Left renal pelvis (tissue), 4 donors: ENCODE measurements around the gene HMCN2. TPM values are rescaled to one million over a fixed set of nuclear protein-coding genes. Genes with fewer than 3 reads are reported as not detected.
"Not testable (repeated sequence)": the region's sequence is repeated elsewhere in the genome, so short reads cannot be mapped to it uniquely, and the experiment has no call there.

Source experiments
- DNase-seq, 4 donors: peaks; one replicate each; pipeline ENCODE4 v3.0.0-alpha.2; 2013; ENCODE audit warnings: low read depth in 4 of 4, low spot score in 3 of 4
- polyA plus RNA-seq, 4 donors: library from polyadenylated mRNA; unstranded; fragments of 120-200 nt; gene quantifications; one replicate each; pipeline ENCODE4 v1.2.1, GENCODE V29; 2013; ENCODE audit not compliant: insufficient read length in 4 of 4

Gene HMCN2
- polyA plus RNA-seq, 4 donors: 0.40 to 1.7 (median 1.1) TPM

DNA sequence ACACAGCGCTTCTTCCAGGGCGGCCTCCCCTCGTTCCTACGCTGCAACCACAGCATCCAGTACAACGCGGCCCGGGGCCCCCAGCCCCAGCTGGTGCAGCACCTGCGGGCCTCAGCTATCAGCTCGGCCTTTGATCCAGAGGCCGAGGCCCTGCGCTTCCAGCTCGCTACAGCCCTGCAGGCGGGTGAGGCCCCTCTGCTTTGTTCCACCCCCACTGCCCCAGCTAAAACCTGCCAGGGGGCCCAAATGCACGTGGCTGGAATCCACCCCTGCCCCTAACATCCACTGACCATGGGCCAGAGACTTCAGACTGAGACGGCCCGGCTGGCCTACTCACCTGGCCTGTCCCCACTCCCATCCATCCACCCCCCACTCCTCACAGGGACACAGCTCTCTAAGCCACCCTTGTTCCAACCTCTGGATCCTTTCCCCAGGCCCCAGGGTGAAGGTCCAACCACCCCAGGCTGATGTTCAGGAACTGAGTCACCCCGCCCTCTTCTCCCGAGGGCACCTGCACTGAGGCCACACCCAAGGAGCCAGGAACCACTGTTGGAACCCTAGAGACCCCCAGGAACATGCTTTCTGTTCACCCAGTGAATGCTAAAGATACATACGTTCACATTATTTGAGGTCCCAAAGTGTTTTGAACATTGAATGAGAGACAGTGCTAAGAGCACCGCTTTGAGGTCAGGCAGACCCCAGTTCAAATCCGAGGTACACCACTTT, 160.3 kb downstream of the HMCN2 start:
- DNase-seq: no peak

- DNase-seq: no peak
These were observed 160.9 kb downstream of the HMCN2 start for GRCh38 chr9:130426467-130426773.

- DNase-seq: no peak
These were observed 161.3 kb downstream of the HMCN2 start for GRCh38 chr9:130426883-130427282.

DNA sequence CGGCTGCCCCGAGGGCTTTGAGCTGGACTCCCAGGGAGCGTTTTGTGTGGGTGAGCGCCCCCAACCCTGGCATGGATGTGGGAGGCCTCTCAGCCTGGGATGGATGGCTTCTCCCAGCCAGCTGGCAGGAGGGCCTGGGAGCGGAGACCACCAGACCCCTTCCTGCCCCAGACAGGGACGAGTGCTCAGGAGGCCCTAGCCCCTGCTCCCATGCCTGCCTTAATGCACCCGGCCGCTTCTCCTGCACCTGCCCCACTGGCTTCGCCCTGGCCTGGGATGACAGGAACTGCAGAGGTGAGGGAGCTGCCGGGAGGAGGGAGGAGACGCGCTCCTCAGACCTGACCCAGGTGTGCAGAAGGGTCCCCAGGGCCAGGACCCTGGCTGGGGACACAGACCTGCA, 161.8 kb downstream of the HMCN2 start:
- DNase-seq: no peak

DNA sequence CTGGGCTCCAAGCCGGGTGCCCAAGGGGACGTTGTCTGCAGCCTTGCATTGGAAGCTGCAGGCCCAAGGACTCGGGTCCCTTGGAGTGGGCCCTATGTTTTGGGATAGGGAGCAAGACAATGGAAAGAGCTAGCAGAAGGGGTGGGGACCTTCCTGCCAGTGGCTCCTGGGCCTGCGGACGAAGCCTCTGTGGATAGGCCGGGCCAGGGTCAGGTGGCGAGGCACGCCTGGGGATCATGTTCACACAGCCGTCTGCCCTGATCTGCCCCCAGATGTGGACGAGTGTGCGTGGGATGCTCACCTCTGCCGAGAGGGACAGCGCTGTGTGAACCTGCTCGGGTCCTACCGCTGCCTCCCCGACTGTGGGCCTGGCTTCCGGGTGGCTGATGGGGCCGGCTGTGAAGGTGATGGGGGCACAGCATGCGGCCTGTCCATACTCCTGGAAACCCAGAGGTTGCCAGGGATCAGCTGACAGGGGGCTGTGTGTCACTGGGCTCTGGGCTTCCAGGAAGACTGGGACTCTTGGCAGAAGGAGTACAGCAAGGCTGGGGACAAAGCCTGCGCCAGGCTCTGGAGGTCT, 162.6 kb downstream of the HMCN2 start:
- no peak for DNase-seq

- DNase-seq: no peak
These were observed 163.8 kb downstream of the HMCN2 start for GRCh38 chr9:130429381-130429780.

DNA sequence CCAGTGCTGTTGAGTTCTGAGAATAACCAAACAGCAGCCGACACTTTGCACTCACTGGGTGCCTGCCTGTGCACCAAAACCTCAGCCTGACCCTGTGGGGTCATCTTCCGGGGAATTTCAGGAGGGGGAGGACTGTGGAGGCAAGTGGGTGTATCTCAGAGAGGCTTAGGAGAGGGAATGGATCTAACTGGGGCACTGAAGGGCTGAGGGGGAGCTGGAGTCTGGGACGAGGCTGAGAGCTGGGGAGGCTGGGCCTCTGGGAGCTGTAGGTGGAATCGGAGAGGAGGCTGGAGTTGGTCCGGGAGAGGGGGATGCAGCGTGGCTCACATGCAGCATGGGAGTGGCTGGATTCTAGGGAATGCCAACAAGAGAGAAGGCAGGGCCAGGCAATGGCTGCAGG, 164.3 kb downstream of the HMCN2 start:
- no peak for DNase-seq

DNA sequence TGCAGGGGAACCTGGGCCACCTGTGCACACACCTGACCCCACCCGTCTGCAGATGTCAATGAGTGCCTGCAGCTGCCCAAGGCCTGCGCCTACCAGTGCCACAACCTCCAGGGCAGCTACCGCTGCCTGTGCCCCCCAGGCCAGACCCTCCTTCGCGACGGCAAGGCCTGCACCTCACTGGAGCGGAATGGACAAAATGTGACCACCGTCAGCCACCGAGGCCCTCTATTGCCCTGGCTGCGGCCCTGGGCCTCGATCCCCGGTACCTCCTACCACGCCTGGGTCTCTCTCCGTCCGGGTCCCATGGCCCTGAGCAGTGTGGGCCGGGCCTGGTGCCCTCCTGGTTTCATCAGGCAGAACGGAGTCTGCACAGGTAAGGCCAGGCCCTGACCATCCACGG, 164.7 kb downstream of the HMCN2 start:
- DNase-seq: no peak

DNA sequence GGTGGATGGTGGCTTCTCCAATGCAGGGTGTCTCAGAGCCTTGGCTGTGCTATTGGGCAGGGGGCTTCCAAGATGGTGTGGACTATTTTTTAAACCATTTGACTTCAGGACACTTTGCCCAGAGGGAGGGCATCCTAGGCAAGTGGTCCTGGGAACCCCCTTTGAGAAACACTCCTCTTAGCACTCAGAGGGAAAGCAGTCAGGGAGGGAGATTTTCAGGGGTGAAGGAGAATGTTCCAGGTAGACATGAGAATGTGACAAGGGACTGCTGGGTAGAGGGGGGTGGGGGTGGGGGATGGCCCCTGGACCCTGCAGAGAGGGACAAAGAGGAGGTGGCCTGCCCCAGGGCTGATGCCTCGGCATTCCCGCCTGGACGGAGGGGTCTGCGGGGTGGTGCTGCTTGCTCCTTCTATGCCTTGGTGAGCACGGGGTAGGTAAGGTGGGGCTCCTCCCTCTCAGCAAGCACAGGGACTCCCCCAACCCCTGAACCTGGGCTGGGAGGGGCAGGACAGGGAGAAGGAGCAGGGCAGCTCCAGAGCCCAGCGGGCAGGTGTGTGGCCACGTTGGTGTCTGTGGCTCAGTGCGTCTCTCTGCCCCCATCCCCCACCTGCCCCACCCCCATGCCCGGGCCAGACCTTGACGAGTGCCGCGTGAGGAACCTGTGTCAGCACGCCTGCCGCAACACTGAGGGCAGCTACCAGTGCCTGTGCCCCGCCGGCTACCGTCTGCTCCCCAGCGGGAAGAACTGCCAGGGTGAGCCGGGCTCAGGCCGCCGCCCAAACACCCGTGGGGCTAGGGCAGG, 165.4 kb downstream of the HMCN2 start:
- no peak for DNase-seq

DNA sequence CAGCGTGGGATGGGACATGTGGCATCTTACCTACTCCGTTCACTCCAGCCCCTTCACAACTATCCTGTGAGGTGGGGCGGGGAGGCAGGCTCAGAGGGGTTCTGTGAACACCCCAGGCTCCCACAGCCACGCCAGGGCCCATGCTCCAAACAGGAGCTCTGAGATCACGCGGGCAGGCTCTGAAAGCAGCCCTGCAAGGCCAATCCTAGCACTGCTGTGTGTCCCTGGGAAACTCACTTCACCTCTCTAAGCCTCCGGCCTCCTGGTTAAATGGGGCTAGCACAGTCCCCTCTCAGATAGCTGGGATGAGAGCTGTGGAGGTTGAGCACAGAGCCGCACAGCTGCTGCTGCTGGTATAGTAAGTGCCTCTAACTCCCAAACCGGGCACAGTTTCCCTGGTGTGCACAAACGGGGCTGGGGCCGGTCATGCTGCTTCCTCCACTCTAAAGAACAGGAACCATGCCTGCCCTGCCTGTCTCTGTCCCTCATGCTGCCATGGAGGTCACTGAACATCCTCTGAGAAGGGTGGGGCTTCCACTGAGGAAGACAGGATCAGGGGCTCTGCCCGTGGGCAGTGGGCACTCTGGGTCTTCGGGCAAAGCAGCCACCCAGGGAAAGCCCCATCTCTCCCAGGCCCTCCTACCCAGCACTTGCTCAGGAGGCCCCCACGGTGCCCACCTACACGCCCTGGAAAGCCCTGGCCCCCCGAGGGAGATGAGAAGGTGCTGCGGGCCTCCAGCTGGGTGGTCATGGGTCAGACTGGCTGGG, 166.2 kb downstream of the HMCN2 start:
- DNase-seq: no peak

DNA sequence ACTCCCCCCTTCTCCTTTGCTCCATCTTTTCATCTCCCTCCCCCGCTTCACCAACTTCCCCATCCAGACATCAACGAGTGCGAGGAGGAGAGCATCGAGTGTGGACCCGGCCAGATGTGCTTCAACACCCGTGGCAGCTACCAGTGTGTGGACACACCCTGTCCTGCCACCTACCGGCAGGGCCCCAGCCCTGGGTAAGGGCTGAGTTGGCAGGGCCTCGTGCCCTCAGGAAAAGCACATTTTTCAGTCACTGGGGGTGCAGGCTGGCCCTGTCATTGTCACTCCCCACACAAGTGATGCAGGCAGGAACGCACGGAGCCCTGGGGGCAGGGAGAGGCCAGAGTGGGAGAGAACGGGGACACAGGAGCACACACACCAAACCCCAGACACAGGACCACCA, 166.8 kb downstream of the HMCN2 start:
- no peak for DNase-seq

DNA sequence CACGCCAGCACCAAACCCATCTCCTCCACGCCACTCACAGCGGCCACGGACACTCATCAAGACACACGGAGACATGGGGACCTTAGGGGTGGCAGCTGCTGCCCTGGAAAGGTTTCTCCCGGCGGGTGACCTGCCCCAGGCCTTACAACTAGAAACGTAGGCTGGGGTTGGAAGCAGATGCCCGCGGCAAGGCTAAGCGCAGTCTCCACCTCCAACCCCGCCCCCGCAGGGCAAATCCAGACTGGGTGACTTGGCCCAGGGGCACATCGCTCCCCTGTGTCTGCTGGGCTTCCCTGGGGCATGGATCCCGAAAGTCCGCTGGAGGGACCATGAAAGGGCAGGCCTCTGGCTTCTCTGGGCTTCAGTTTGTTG, 167.2 kb downstream of the HMCN2 start:
- DNase-seq: no peak

- no peak for DNase-seq
These were observed 167.8 kb downstream of the HMCN2 start for GRCh38 chr9:130433168-130433946.

GRCh38 chr9:130433947-130434262, 168.3 kb downstream of the HMCN2 start:
- DNase-seq: no peak

GRCh38 chr9:130434656-130435055, 169.1 kb downstream of the HMCN2 start:
- DNase-seq: not testable (repeated sequence)

- no peak for DNase-seq
These were observed 171.6 kb downstream of the HMCN2 start for GRCh38 chr9:130437011-130437789.

DNA sequence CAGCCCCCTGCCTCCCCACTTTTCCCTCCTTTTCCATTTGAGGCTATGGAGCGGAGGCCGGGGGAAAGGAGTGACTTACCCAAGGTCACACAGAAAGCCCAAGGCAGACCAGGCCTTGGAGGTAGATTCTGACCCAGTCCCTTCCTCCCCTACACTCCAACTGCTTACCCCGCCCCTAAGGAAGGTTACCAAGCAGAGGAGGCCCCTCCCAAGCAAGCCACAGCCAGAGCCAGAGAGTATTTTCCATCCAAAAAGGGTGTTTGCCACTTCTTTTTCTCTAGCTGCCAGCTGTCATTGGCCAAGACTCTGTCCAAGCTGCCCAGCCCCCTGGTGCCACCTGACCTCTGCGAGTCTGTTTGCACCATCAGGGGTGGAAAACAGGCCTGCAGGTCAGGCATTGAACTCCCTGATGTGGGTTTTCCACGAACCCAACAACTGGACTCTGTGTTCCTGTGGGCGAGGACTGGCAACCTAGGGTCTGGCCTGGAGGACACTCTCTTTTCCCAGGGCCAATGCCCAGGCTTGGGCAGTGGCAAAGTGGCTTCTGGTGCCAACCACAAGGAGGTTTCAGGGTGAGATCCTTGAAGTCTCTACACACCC, 172.9 kb downstream of the HMCN2 start:
- no peak for DNase-seq

GRCh38 chr9:130441031-130441430, 175.5 kb downstream of the HMCN2 start:
- no peak for DNase-seq

DNA sequence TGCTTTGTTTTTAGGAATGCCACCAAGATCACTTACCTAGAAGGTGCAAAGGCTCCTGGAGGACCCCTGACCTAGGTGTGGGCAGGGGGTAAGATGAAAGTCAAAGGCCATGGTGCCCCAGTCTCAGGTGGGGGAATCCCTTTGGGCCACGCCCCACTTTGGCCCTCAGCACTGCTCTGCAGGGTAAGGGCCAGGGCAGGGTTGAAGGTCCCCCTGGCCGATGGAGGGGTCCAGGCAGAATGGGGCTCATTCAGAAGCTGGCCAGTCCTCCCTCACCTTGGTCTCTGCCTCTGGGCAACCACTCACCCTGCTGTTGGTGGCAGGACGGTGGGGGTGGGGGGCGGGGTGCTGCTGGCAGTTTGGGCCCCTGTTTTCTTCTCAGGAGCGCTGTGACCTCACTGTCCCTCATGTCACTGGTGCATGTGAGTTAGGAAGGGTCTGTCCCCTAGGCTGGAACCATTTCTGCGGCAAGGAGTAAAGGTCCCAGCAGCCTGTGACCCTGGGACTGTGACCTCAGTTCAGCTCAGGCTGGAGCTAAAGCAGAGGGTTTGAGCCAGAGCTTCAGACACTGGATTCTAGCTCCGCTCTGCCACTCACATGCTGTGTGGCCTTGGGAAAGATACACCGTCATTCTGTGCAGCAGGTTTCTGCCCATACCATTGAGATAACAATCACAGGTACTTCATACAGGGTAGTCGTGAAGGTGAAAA, 177.3 kb downstream of the HMCN2 start:
- no peak for DNase-seq
